CD14-positive monocyte (primary cell): ENCODE measurements around the gene DNAH2. TPM values are rescaled to one million over a fixed set of nuclear protein-coding genes. Genes with fewer than 3 reads are reported as not detected.

Source experiments
- DNase-seq, 3 donors: peaks; one replicate each; pipeline ENCODE4 v3.0.0-alpha.2; 2011 to 2022
- H2AFZ ChIP-seq: 2 replicates; pipeline ENCODE4 v1.6.0; 2012; ENCODE audit warnings: mild to moderate bottlenecking, low read depth, low read length, inconsistent platforms; ENCODE audit not compliant: insufficient read depth, poor library complexity, severe bottlenecking
- H3K27ac ChIP-seq, 2 donors: 1 replicate in 1 of 2; 2 replicates in 1 of 2; pipeline ENCODE4 v1.5.1; 2012 to 2013; ENCODE audit warnings: low read length in 2 of 2, control low read depth in 1 of 2, inconsistent platforms in 1 of 2, low read depth in 1 of 2, mild to moderate bottlenecking in 1 of 2
- H3K27me3 ChIP-seq, 2 donors: one replicate each; pipeline versions ENCODE4 v1.6.0 to v1.6.1; 2011 to 2013; ENCODE audit warnings: low read length in 2 of 2; ENCODE audit not compliant: control insufficient read depth in 2 of 2, insufficient read depth in 2 of 2
- H3K36me3 ChIP-seq, 2 donors: replicated peaks in 1 of 2; 1 replicate in 1 of 2; 2 replicates in 1 of 2; pipeline versions ENCODE4 v1.5.1 to v1.6.1; 2012 to 2013; ENCODE audit warnings: low read length in 2 of 2, control low read depth in 1 of 2, inconsistent platforms in 1 of 2, mild to moderate bottlenecking in 1 of 2; ENCODE audit not compliant: insufficient read depth in 2 of 2, control insufficient read depth in 1 of 2
- H3K4me1 ChIP-seq, 2 donors: 1 replicate in 1 of 2; 2 replicates in 1 of 2; pipeline versions ENCODE4 v1.5.1 to v1.6.1; 2012 to 2013; ENCODE audit warnings: low read length in 2 of 2, control low read depth in 1 of 2, inconsistent platforms in 1 of 2, mild to moderate bottlenecking in 1 of 2, moderate library complexity in 1 of 2; ENCODE audit not compliant: insufficient read depth in 2 of 2, control insufficient read depth in 1 of 2
- H3K4me2 ChIP-seq: replicated peaks from 2 replicates; pipeline ENCODE3; 2012; ENCODE audit warnings: low read length, moderate library complexity, mild to moderate bottlenecking; ENCODE audit not compliant: poor library complexity, severe bottlenecking; ENCODE audit errors: extremely low read depth
- H3K4me3 ChIP-seq, 3 experiments: fragments of 200-600 bp in 1 of 3; sonication (generic) in 1 of 3; replicated peaks in 1 of 3; 1 replicate in 2 of 3; 2 replicates in 1 of 3; pipeline ENCODE4 v1.5.1; 2011 to 2013; ENCODE audit warnings: low read length in 3 of 3, mild to moderate bottlenecking in 3 of 3, control low read depth in 2 of 3, low read depth in 2 of 3, inconsistent platforms in 1 of 3, moderate library complexity in 1 of 3
- H3K79me2 ChIP-seq: 2 replicates; pipeline ENCODE4 v1.6.0; 2012; ENCODE audit warnings: mild to moderate bottlenecking, control low read depth, inconsistent platforms, low read length, moderate library complexity; ENCODE audit not compliant: insufficient read depth
- H3K9ac ChIP-seq: 2 replicates; pipeline ENCODE4 v1.6.0; 2017; ENCODE audit warnings: low read length, mild to moderate bottlenecking; ENCODE audit not compliant: insufficient read depth, poor library complexity, severe bottlenecking
- H3K9me3 ChIP-seq, 2 donors: replicated peaks in 1 of 2; 1 replicate in 1 of 2; 2 replicates in 1 of 2; pipeline versions ENCODE4 v1.5.1 to v1.6.1; 2012 to 2013; ENCODE audit warnings: low read length in 2 of 2, control low read depth in 1 of 2; ENCODE audit not compliant: control insufficient read depth in 1 of 2, insufficient read depth in 1 of 2
- H4K20me1 ChIP-seq: 2 replicates; pipeline ENCODE4 v1.6.0; 2012; ENCODE audit warnings: mild to moderate bottlenecking, low read length, control low read depth, moderate library complexity; ENCODE audit not compliant: insufficient read depth
- H3K27ac Mint-ChIP-seq, 7 donors: one replicate each; pipeline ENCODE4 v1.8.0; 2020; ENCODE audit warnings: mild to moderate bottlenecking in 7 of 7, mixed read lengths in 7 of 7, moderate library complexity in 6 of 7, inconsistent platforms in 2 of 7
- H3K27me3 Mint-ChIP-seq, 3 donors: one replicate each; pipeline ENCODE4 v1.8.0; 2021 to 2022; ENCODE audit warnings: low read depth in 3 of 3, mild to moderate bottlenecking in 3 of 3, mixed read lengths in 3 of 3, moderate library complexity in 3 of 3, inconsistent platforms in 1 of 3
- H3K36me3 Mint-ChIP-seq, 2 donors: one replicate each; pipeline ENCODE4 v1.8.0; 2020; ENCODE audit warnings: mixed read lengths in 2 of 2, inconsistent platforms in 1 of 2, mild to moderate bottlenecking in 1 of 2
- H3K4me1 Mint-ChIP-seq: one replicate; pipeline ENCODE4 v1.8.0; 2020; ENCODE audit warnings: mild to moderate bottlenecking, mixed read lengths
- H3K4me3 Mint-ChIP-seq, 2 donors: one replicate each; pipeline ENCODE4 v1.8.0; 2020; ENCODE audit warnings: mild to moderate bottlenecking in 2 of 2, mixed read lengths in 2 of 2, moderate library complexity in 1 of 2
- H3K9me3 Mint-ChIP-seq, 7 donors: one replicate each; pipeline ENCODE4 v1.8.0; 2020 to 2022; ENCODE audit warnings: mixed read lengths in 7 of 7, mild to moderate bottlenecking in 6 of 7, moderate library complexity in 6 of 7, inconsistent platforms in 2 of 7
- whole genome bisulfite sequencing: methylation state at CpG from one replicate; pipeline ENCODE4 v1.1.5; 2013; ENCODE audit warnings: missing lambda C conversion rate; ENCODE audit not compliant: insufficient coverage; 5-methylcytosine and 5-hydroxymethylcytosine counted together
- intact Hi-C, 2 donors: fragments of 100-400 bp; cut with micrococcal nuclease; formaldehyde crosslinking; loops; one replicate each; pipeline versions ENCODE4 v1.15.0 to v1.15.1; 2023
- polyA plus RNA-seq, 3 donors: library from polyadenylated mRNA; depleted of rRNA in 1 of 3; unstranded in 2 of 3; stranded (reverse) in 1 of 3; fragments of 300-500 nt in 2 of 3; fragments of >200 nt in 1 of 3; fragmentation: Illumina TruSeq in 2 of 3; gene quantifications; 1 replicate in 2 of 3; 2 replicates in 1 of 3; pipeline ENCODE4 v1.2.3, GENCODE V29; 2012 to 2021
- TF ChIP-seq, protein P1 (sequence below): fragments of 200-600 bp; IDR thresholded peaks from one replicate; pipeline ENCODE4 v1.8.0; 2022; ENCODE audit warnings: antibody characterized with exemption, mild to moderate bottlenecking

DNAH2 gene
- polyA plus RNA-seq, 3 donors: 0.03 to 0.15 TPM; not detected in 1

DNA sequence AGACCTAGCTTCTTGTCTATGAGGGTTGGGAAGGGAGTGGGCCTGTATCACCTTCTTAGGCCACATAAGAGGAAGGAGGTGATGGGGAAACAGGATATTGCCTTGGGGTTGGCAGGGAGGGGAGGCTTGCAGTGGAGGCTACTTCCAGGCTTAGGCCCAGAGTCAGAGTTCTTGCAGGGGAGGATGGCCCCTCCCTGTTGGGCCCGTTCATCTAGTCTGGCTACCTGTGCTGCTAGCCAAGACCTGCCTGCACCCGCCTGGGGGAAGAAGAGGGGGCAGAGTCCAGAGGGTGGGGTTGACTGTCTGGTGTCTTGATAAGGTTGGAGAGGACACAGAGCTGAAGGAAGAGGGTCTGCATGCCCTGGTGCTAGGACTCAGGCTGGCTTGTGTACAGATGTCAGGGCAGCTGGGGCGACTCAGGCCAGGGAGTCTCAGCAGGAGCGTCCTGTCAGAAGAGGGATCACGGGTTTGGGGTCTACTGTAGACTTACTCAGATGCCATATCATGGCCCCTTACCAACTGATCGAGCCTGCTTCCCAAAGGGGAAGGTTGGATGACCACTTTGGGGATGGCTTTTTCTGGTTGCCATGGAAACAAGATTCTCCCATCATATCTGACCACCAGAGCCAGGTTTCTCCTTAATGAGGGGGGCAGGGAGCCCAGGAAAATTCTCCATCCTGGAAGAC, 121.8 kb downstream of the DNAH2 start:
- no peak overlapping the region for H2AFZ ChIP-seq
- peaks cover 59% of the 10 kb centered on the region for H3K79me2 ChIP-seq
- H3K36me3 ChIP-seq: peaks cover 0 to 3% of the 10 kb centered on the region in 2 donors
- Mint-ChIP-seq H3K4me1 (peaks cover 53% of the 10 kb centered on the region), H3K27ac (peak overlapping the region; percentile 97 to 100 (median 100)), H3K27me3 (peaks cover 0 to 15% (median 6%) of the 10 kb centered on the region in 3 donors), H3K4me3 (peak overlapping the region; percentile 88 to 98), H3K9me3 (peaks cover 0 to 5% (median 0%) of the 10 kb centered on the region in 7 donors), H3K36me3 (peaks cover 17 to 27% of the 10 kb centered on the region in 2 donors)
- H3K27me3 ChIP-seq: no peaks in the 10 kb centered on the region
- H3K4me3 ChIP-seq: peak overlapping the region; percentile 54 to 92 (median 57)
- H3K4me1 ChIP-seq: peaks cover 64 to 65% of the 10 kb centered on the region in 2 donors
- TF ChIP-seq, protein P1, sequence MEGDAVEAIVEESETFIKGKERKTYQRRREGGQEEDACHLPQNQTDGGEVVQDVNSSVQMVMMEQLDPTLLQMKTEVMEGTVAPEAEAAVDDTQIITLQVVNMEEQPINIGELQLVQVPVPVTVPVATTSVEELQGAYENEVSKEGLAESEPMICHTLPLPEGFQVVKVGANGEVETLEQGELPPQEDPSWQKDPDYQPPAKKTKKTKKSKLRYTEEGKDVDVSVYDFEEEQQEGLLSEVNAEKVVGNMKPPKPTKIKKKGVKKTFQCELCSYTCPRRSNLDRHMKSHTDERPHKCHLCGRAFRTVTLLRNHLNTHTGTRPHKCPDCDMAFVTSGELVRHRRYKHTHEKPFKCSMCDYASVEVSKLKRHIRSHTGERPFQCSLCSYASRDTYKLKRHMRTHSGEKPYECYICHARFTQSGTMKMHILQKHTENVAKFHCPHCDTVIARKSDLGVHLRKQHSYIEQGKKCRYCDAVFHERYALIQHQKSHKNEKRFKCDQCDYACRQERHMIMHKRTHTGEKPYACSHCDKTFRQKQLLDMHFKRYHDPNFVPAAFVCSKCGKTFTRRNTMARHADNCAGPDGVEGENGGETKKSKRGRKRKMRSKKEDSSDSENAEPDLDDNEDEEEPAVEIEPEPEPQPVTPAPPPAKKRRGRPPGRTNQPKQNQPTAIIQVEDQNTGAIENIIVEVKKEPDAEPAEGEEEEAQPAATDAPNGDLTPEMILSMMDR: no peak
- peak overlapping the region; percentile 96 to 100 for H3K27ac ChIP-seq
- H3K9ac ChIP-seq: peak overlapping the region; percentile 68
- H3K9me3 ChIP-seq: no peaks in the 10 kb centered on the region
- H4K20me1 ChIP-seq: peaks cover 7% of the 10 kb centered on the region
- peak overlapping the region; percentile 78 for H3K4me2 ChIP-seq
- WGBS: 11% methylated on average over 3 of the region's 6 CpGs
- intact Hi-C loops: loop anchor here in 1 of 2 donors (10.0 kb wide), 1 partner anchor 315 kb away; the partner anchor contains the start of gene PER1
- DNase-seq: peak; percentile 80 to 86 (median 85)

DNA sequence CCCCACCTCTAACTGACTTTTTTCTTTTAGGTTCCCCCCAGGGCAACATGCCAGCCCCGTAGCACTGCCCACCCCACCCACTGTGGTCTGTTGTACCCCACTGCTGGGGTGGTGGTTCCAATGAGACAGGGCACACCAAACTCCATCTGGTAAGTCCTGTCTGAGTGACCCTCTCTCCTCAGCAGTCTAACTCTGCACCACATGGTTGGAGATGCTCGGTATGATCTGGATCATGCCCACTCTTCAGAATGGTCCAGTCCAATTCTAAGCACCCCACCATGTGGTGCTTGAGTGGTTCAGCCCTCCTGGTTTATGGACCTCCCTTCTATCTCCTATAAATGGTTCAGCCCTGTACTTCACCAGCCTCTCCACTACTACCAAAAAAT, 122.3 kb downstream of the DNAH2 start:
- Histone ChIP-seq H3K9ac (no peak overlapping the region), H3K36me3 (peaks cover 0 to 3% of the 10 kb centered on the region in 2 donors), H4K20me1 (peaks cover 12% of the 10 kb centered on the region), H3K79me2 (peaks cover 64% of the 10 kb centered on the region), H2AFZ (no peak overlapping the region), H3K4me3 (peak overlapping the region in 1 of 3 experiments; percentile 92), H3K27me3 (no peaks in the 10 kb centered on the region), H3K4me1 (peaks cover 61% of the 10 kb centered on the region in 2 donors), H3K27ac (peak overlapping the region; percentile 96 to 100), H3K9me3 (no peaks in the 10 kb centered on the region), H3K4me2 (peak overlapping the region; percentile 78)
- no CpG with 5 or more reads among the region's 2 CpGs for WGBS
- peaks cover 17 to 27% of the 10 kb centered on the region in 2 donors for H3K36me3 Mint-ChIP-seq
- TF ChIP-seq, protein P1: no peak
- peaks cover 0 to 15% (median 6%) of the 10 kb centered on the region in 3 donors for H3K27me3 Mint-ChIP-seq
- peaks cover 0 to 5% (median 0%) of the 10 kb centered on the region in 7 donors for H3K9me3 Mint-ChIP-seq
- intact Hi-C loops: loop anchor here (5.0 to 10.0 kb wide), 6 partner anchors 92 to 358 kb away; partner anchors contain the start of genes CD68 (in 2 of the 2), CNTROB (in 1 of the 2), PER1 (in 1 of the 2) and POLR2A (in 1 of the 2)
- peak overlapping the region; percentile 97 to 100 (median 100) for H3K27ac Mint-ChIP-seq
- peaks cover 49% of the 10 kb centered on the region for H3K4me1 Mint-ChIP-seq
- DNase-seq: no peak
- peak overlapping the region; percentile 95 to 98 for H3K4me3 Mint-ChIP-seq
